Testis (tissue), 3 donors: ENCODE measurements around the gene LAD1. TPM values are rescaled to one million over a fixed set of nuclear protein-coding genes. Genes with fewer than 3 reads are reported as not detected.

ENCODE experiments used
- DNase-seq: peaks from one replicate; pipeline ENCODE4 v3.0.0-alpha.2; 2019
- H3K27ac ChIP-seq, 2 donors: fragments of 200-600 bp; sonication (generic); one replicate each; pipeline ENCODE4 v1.5.1; 2019
- H3K27me3 ChIP-seq: fragments of 200-600 bp; sonication (generic); one replicate; pipeline ENCODE4 v1.5.1; 2019
- H3K36me3 ChIP-seq: fragments of 200-600 bp; sonication (generic); one replicate; pipeline ENCODE4 v1.5.1; 2017; ENCODE audit warnings: low read depth; ENCODE audit errors: missing control alignments
- H3K4me1 ChIP-seq: fragments of 200-600 bp; sonication (generic); one replicate; pipeline ENCODE4 v1.5.1; 2019
- H3K4me3 ChIP-seq, 2 donors: fragments of 200-600 bp; sonication (generic); one replicate each; pipeline ENCODE4 v1.5.1; 2017 to 2019
- H3K9me3 ChIP-seq: fragments of 200-600 bp; sonication (generic); one replicate; pipeline ENCODE4 v1.5.1; 2017
- POLR2A ChIP-seq: fragments of 450-650 bp; IDR thresholded peaks from one replicate; pipeline ENCODE4 v1.6.1; 2017; ENCODE audit warnings: antibody characterized with exemption, mild to moderate bottlenecking, moderate library complexity
- WGBS, 2 donors: methylation state at CpG; one replicate each; pipeline ENCODE4 v1.1.5; 2018; 5-methylcytosine and 5-hydroxymethylcytosine counted together
- intact Hi-C: fragments of 100-400 bp; cut with DNase I; formaldehyde crosslinking; loops from one replicate; pipeline ENCODE4 v1.15.1; 2023; ENCODE audit warnings: low total_unique reads
- polyA plus RNA-seq: library from polyadenylated mRNA; stranded (reverse); fragments of 350-450 nt; fragmentation: Illumina TruSeq; extraction: RNeasy Lipid Tissue Mini Kit (QIAGEN cat#74804); gene quantifications from one replicate; pipeline ENCODE4 v1.2.3, GENCODE V29; 2014; ENCODE audit warnings: low read depth, low replicate concordance; ENCODE audit not compliant: insufficient read depth
- total RNA-seq, 2 donors: library from RNA; depleted of rRNA; stranded (reverse); fragments of >200 nt; gene quantifications; one replicate each; pipeline ENCODE4 v1.2.3, GENCODE V29; 2016
- TF ChIP-seq, protein P1 (sequence below), 3 experiments: fragments of 450-650 bp in 2 of 3; fragments of 200-600 bp in 1 of 3; sonication (generic) in 1 of 3; IDR thresholded peaks; one replicate each; pipeline ENCODE4 v1.5.1; 2016 to 2019; ENCODE audit warnings: antibody characterized with exemption in 3 of 3, mild to moderate bottlenecking in 2 of 3, moderate library complexity in 1 of 3

LAD1 gene
- total and polyA plus RNA-seq, 3 donors from 2014 or later: 0.37 to 1.2 (median 0.71) TPM

DNA sequence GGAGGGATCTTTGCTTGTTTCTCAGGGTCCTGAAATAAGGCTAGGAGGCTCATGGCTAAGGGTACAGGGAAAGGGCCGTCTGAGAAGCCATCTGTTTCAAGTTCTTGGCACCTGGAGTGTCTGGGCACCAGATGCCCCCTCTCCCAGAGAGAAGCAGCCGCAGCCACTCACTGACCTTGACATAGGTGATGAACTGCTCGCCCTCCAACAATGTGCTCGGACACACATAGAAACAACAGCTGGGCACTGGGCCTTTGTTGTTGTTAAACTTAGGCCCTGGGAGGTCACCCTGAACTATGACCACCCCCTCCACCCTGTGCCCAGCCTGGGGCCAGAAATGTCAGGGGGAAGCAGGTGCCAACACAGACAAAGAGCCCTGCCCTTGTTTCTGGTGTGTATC lies 31.7 kb upstream of the LAD1 start:
- no peak overlapping the region for H3K4me3 ChIP-seq
- H3K4me1 ChIP-seq: no peaks in the 10 kb centered on the region
- intact Hi-C loops: no loop called here
- TF ChIP-seq POLR2A: no peak
- TF ChIP-seq, protein P1, sequence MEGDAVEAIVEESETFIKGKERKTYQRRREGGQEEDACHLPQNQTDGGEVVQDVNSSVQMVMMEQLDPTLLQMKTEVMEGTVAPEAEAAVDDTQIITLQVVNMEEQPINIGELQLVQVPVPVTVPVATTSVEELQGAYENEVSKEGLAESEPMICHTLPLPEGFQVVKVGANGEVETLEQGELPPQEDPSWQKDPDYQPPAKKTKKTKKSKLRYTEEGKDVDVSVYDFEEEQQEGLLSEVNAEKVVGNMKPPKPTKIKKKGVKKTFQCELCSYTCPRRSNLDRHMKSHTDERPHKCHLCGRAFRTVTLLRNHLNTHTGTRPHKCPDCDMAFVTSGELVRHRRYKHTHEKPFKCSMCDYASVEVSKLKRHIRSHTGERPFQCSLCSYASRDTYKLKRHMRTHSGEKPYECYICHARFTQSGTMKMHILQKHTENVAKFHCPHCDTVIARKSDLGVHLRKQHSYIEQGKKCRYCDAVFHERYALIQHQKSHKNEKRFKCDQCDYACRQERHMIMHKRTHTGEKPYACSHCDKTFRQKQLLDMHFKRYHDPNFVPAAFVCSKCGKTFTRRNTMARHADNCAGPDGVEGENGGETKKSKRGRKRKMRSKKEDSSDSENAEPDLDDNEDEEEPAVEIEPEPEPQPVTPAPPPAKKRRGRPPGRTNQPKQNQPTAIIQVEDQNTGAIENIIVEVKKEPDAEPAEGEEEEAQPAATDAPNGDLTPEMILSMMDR (IDR thresholded peaks at IDR 0.05): no peak
- H3K27me3 ChIP-seq: no peaks in the 10 kb centered on the region
- WGBS, 2 donors: 60 to 66% methylated on average over 4 of the region's 4 CpGs
- no peak overlapping the region for H3K27ac ChIP-seq
- H3K9me3 ChIP-seq: no peaks in the 10 kb centered on the region
- DNase-seq: no peak
- no peaks in the 10 kb centered on the region for H3K36me3 ChIP-seq

DNA sequence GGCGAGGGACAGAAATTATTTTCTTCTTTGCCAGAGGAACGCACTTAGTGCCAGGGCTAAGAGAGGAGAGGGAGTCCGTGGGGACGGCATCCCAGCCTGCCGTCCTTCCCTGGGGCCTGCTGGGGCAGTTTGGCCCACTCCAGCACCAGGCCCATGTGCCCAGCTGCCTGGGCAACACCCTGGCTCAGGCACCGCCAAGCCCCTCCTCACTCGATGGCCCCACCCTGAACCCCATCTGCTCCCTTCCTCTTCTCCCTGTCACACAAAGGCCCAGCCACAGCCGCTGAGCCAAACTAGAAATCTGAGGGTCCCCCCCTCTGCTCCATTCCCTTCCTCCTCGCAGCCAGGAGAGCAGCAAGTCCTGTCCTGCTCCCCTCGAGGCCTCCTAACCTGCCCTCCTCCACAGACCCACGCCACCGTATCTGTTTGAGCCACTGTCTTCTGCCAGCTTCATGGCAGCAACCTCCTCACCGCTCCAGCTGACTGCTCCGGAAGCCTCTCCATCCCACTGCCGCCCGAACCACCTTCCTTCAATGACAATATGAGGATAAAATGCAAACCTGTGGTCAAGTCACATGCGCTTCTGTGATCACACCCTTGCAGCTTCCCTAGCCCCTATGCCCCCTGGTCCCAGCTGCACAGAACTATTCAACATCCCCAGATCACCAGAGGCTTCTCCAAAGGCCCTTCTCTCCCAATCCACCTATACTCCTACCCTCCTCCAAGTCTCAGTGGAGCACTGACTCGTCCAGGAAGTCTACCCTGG lies 30.8 kb upstream of the LAD1 start:
- Histone ChIP-seq H3K9me3 (no peaks in the 10 kb centered on the region), H3K4me3 (no peak overlapping the region), H3K27ac (no peak overlapping the region), H3K27me3 (no peaks in the 10 kb centered on the region), H3K36me3 (no peaks in the 10 kb centered on the region), H3K4me1 (no peaks in the 10 kb centered on the region)
- intact Hi-C loops: no loop called here
- DNase-seq: no peak
- WGBS, 2 donors: 84 to 92% methylated on average over 17 to 18 of the region's 18 CpGs
- TF ChIP-seq, protein P1 (IDR thresholded peaks at IDR 0.05): no peak
- TF ChIP-seq POLR2A: no peak

DNA sequence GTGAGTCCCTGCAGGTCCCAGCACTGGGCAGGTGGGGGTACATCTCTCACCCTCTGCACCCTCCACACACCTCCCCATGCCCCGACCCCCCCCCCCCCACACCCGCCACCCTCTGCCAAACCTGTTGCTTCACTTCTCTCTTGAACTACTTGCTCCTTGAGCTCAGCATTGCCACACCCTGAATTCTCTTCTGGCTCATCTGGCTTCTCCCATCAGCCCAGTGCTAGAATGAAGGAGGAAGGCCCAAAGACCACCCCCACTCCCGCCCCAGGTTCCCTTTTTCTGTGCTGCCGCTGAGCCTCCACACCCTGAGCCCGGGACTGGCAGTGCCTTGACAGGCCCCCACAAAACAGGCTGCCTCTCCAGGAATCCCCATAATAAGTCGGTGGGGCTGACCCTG lies 28.8 kb upstream of the LAD1 start:
- Histone ChIP-seq H3K4me3 (no peak overlapping the region), H3K9me3 (no peaks in the 10 kb centered on the region), H3K27ac (no peak overlapping the region), H3K4me1 (no peaks in the 10 kb centered on the region), H3K36me3 (no peaks in the 10 kb centered on the region), H3K27me3 (no peaks in the 10 kb centered on the region)
- intact Hi-C loops: no loop called here
- 83 to 84% methylated on average over 5 to 6 of the region's 6 CpGs for WGBS, 2 donors
- no peak for DNase-seq
- TF ChIP-seq, protein P1 (IDR thresholded peaks at IDR 0.05): no peak
- TF ChIP-seq POLR2A: no peak

DNA sequence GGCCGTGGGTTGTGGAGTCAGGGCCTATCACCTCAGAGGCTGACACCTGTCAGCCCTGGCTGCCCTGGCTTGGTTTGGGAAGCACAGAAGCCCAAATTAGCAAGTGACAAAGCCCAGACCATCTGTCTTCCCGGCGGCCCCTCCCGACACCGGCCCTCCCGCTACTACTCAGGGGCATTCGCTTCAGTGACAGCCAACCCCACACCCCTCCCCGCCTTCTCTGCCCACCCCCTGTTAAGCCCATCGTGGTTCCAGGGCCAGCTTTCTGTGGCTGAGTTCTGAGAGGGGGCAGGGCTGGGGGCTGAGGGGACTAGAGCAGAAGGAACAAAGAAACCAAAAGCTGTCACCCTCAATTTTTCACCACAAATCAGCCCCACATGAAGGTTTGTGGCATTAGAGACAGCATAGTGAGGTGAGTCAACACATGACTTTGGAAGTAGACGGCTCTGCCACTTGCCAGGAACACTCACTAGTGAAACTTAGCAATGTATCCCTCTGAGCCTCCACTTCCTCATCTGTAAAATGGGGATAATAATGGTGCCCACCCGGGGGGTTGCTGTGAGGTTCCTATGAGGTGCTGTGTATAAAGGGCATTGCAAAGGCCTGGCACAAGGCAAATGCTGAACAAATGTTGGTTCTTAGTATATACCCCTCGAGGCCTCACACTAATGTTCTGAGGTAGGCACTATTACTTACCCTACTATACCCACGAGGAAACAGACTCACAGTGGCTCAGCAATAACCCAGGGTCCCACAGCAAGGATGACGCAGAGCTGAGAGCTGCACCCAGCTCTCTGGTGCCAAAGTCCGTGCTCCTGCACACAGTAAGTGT lies 27.6 kb upstream of the LAD1 start:
- no peaks in the 10 kb centered on the region for H3K36me3 ChIP-seq
- DNase-seq: no peak
- H3K9me3 ChIP-seq: no peaks in the 10 kb centered on the region
- no peaks in the 10 kb centered on the region for H3K27me3 ChIP-seq
- H3K4me3 ChIP-seq: no peak overlapping the region
- no peaks in the 10 kb centered on the region for H3K4me1 ChIP-seq
- 80 to 95% methylated on average over 15 of the region's 15 CpGs for WGBS, 2 donors
- intact Hi-C loops: no loop called here
- no peak overlapping the region for H3K27ac ChIP-seq
- no peak for TF ChIP-seq POLR2A
- TF ChIP-seq, protein P1 (IDR thresholded peaks at IDR 0.05): no peak
